PC-3 (cell line): Measurements from ENCODE around the gene DRC1.

Experiments
- EZH2 ChIP-seq: fragments of 300-600 bp; sonication (generic); IDR thresholded peaks from one replicate; pipeline ENCODE4 v1.6.1; 2017; ENCODE audit warnings: antibody characterized with exemption, mild to moderate bottlenecking, low read length; ENCODE audit not compliant: unreplicated experiment
- EZH2phosphoT487 ChIP-seq: fragments of 300-600 bp; sonication (generic); IDR thresholded peaks from 2 replicates; pipeline ENCODE4 v1.6.1; 2018; ENCODE audit warnings: mild to moderate bottlenecking, antibody characterized with exemption, low read length, borderline replicate concordance
- TF ChIP-seq, protein P1 (sequence below): fragments of 300-600 bp; sonication (generic); conservative IDR thresholded peaks from 2 replicates; pipeline ENCODE4 v1.5.1; 2017; ENCODE audit warnings: antibody characterized with exemption, low read depth, mild to moderate bottlenecking, low read length

DNA sequence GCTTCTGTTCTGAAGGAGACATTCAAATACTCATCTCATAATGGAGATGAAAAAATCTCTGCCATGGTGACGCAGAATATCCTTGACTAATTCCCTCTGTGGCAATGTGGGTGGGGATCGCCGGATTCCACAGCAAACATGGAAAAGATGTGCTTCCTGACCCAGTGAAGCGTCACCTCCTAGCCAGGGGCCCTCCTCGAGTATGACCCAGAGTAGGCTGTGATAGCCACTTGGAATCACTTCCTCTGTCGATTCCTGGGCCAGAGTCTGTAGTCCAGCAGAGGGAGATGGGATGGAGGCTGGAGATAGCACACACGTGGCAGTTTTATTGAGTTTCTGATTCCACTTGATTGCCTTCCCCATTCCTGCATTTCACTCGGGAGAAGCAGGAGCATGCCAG, 36.8 kb downstream of the DRC1 start:
- TF ChIP-seq EZH2 (no peak), EZH2phosphoT487 (no peak)
- TF ChIP-seq, protein P1, sequence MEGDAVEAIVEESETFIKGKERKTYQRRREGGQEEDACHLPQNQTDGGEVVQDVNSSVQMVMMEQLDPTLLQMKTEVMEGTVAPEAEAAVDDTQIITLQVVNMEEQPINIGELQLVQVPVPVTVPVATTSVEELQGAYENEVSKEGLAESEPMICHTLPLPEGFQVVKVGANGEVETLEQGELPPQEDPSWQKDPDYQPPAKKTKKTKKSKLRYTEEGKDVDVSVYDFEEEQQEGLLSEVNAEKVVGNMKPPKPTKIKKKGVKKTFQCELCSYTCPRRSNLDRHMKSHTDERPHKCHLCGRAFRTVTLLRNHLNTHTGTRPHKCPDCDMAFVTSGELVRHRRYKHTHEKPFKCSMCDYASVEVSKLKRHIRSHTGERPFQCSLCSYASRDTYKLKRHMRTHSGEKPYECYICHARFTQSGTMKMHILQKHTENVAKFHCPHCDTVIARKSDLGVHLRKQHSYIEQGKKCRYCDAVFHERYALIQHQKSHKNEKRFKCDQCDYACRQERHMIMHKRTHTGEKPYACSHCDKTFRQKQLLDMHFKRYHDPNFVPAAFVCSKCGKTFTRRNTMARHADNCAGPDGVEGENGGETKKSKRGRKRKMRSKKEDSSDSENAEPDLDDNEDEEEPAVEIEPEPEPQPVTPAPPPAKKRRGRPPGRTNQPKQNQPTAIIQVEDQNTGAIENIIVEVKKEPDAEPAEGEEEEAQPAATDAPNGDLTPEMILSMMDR: no peak
